ENCODE measurements around the gene RPL11. TPM values are rescaled to one million over a fixed set of nuclear protein-coding genes. Genes with fewer than 3 reads are reported as not detected.

Gene RPL11
- total and polyA plus RNA-seq, 2 of the 8 experiments (the other 6 are each of a cell fraction or from before 2014, with no cell fraction given) = 1,192 to 1,426 TPM

GRCh38 chr1:23682946-23683345, 8.7 kb upstream of the RPL11 start:
- no peak overlapping the region for H3K4me3 ChIP-seq (ENCODE audit: extremely low read depth in 1 of 4, insufficient read depth in 2 of 4, low read depth in 3 of 4, low read length in 4 of 4)
- no peak overlapping the region for H3K14ac ChIP-seq (ENCODE audit: insufficient read length)
- no peak overlapping the region for H2BK12ac ChIP-seq (ENCODE audit: low read depth, low read length)
- no peaks in the 10 kb centered on the region for H3K4me1 ChIP-seq (replicated peaks in 1 of 4; ENCODE audit: control insufficient read depth in 3 of 4, insufficient read depth in 4 of 4, low read length in 3 of 4)
- H3K36me3 ChIP-seq (ENCODE audit: control insufficient read depth in 2 of 4, insufficient read depth in 4 of 4, low read length in 3 of 4) = no peaks in the 10 kb centered on the region
- H2BK20ac ChIP-seq (ENCODE audit: low read length) = no peak overlapping the region
- CTCF ChIA-PET (ENCODE audit: partially characterized antibody) = interaction anchor here (0.7 to 3.4 kb wide), 5 partner anchors 9 to 26 kb away, joined by 4 to 13 read pairs (median 9); partner anchors contain the start of gene RPL11
- POLR2A ChIA-PET (ENCODE audit: partially characterized antibody) = interaction anchor here (1.3 to 9.4 kb wide), 3 partner anchors 9 to 17 kb away, joined by 3 to 83 read pairs (median 9); partner anchors contain the start of gene RPL11
- no peak for TF ChIP-seq NRF1 (IDR thresholded peaks at IDR 0.05; ENCODE audit: low read depth, low read length)
- no peak for TF ChIP-seq TAF1 (IDR thresholded peaks at IDR 0.05; ENCODE audit: low read depth, low read length)
- TF ChIP-seq KDM1A (IDR thresholded peaks at IDR 0.05; ENCODE audit: borderline replicate concordance, low read length) = no peak
- no peak overlapping the region for H2BK5ac ChIP-seq (ENCODE audit: low read depth, low read length)
- no peaks in the 10 kb centered on the region for H3K79me1 ChIP-seq (ENCODE audit: low read depth, low read length)
- H3K23me2 ChIP-seq (ENCODE audit: low read depth, low read length) = no peaks in the 10 kb centered on the region
- no peaks in the 10 kb centered on the region for H3K79me2 ChIP-seq (ENCODE audit: control insufficient read depth in 1 of 2, insufficient read depth in 2 of 2, low read length in 2 of 2)
- no peak overlapping the region for H4K8ac ChIP-seq (ENCODE audit: extremely low read depth, insufficient read depth, low read length)
- no peak overlapping the region for H2AFZ ChIP-seq (ENCODE audit: low read length)
- H3K27ac ChIP-seq (ENCODE audit: low read depth, low read length) = no peak overlapping the region
- no peak overlapping the region for H4K5ac ChIP-seq (ENCODE audit: insufficient read length, low read depth, low read length)
- no peak overlapping the region for H3K56ac ChIP-seq (replicated peaks; ENCODE audit: insufficient read length, low read depth, low read length)
- no peak overlapping the region for H2AK5ac ChIP-seq (ENCODE audit: low read depth, low read length)
- H4K20me1 ChIP-seq (replicated peaks in 1 of 2; ENCODE audit: control insufficient read depth in 1 of 2, insufficient read depth in 2 of 2, low read length in 2 of 2) = no peaks in the 10 kb centered on the region
- H2BK15ac ChIP-seq (ENCODE audit: low read length) = no peak overlapping the region
- H3K4me2 ChIP-seq (ENCODE audit: insufficient read depth in 1 of 2, low read depth in 2 of 2, low read length in 2 of 2) = no peak overlapping the region
- no peaks in the 10 kb centered on the region; a peak in 1 of 7 replicates for H3K27me3 ChIP-seq (replicated peaks in 1 of 4; ENCODE audit: control insufficient read depth in 3 of 4, extremely low read depth in 1 of 4, insufficient read depth in 3 of 4, low read length in 3 of 4)
- H3K4ac ChIP-seq (replicated peaks; ENCODE audit: insufficient read length, low read depth, low read length) = no peak overlapping the region
- H3K23ac ChIP-seq (ENCODE audit: insufficient read length) = no peak overlapping the region
- peaks cover 0 to 3% of the 10 kb centered on the region in 2 experiments; a peak in 1 of 4 replicates for H3K9me3 ChIP-seq (ENCODE audit: insufficient read depth in 2 of 2, low read depth in 1 of 2, low read length in 1 of 2)
- H2BK120ac ChIP-seq (replicated peaks; ENCODE audit: low read depth, low read length) = no peak overlapping the region
- FAIRE-seq = no peak
- H3K18ac ChIP-seq (ENCODE audit: extremely low read depth, low read length) = no peak overlapping the region
- DNase-seq (ENCODE audit: low read depth in 1 of 2, low spot score in 2 of 2) = no peak
- H3K9ac ChIP-seq (replicated peaks in 1 of 4; ENCODE audit: extremely low read depth in 1 of 4, low read depth in 3 of 4, low read length in 3 of 4) = no peak overlapping the region
- H4K91ac ChIP-seq (replicated peaks; ENCODE audit: insufficient read length, low read length) = no peak overlapping the region

Data from H1 (cell line).